OCI-LY3 (cell line): ENCODE measurements around the gene CHMP3.

Experiments used
- EZH2phosphoT487 ChIP-seq: fragments of 200-600 bp; shearing (Covaris generic); IDR thresholded peaks from 2 replicates; pipeline ENCODE4 v1.6.1; 2018; ENCODE audit warnings: antibody characterized with exemption, mixed run types, low read depth
- TF ChIP-seq, protein P1 (sequence below): fragments of 200-600, 300-600 bp; sonication (generic); IDR thresholded peaks from 2 replicates; pipeline ENCODE4 v1.5.1; 2014; ENCODE audit warnings: antibody characterized with exemption, low read length, low read depth

DNA sequence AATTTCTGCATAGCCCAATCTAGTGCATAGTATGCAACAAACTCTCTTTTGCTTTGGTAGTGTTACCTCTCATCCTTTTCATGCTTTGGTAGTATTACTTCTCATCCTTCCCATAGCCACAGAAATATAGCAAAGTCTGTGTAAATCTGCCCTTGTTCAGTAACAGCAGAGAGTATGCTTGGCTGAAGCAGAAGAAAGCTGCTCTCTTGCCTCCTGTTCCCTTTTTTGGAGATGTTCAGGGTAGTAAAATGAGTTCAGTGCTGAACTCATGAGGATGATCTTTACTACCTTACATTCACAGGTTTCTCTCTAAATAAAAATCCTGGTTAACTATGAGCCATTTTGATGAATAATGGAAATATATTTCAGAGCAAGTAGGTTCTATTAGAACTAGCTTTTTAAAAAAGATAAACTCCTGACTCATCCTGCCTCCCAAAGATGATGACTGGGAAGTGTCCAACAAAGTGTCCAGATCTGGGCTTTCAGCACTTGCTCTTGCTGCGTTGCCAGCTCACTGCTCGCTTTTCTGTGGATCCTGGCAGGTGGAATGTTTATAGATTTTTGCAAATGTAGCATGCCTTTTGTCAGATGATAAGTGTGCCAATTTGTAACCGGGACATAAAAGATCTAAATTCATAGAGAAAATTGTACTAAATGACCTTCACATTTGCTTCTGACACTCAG, 29.4 kb upstream of the CHMP3 start:
- TF ChIP-seq, protein P1, sequence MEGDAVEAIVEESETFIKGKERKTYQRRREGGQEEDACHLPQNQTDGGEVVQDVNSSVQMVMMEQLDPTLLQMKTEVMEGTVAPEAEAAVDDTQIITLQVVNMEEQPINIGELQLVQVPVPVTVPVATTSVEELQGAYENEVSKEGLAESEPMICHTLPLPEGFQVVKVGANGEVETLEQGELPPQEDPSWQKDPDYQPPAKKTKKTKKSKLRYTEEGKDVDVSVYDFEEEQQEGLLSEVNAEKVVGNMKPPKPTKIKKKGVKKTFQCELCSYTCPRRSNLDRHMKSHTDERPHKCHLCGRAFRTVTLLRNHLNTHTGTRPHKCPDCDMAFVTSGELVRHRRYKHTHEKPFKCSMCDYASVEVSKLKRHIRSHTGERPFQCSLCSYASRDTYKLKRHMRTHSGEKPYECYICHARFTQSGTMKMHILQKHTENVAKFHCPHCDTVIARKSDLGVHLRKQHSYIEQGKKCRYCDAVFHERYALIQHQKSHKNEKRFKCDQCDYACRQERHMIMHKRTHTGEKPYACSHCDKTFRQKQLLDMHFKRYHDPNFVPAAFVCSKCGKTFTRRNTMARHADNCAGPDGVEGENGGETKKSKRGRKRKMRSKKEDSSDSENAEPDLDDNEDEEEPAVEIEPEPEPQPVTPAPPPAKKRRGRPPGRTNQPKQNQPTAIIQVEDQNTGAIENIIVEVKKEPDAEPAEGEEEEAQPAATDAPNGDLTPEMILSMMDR = no peak
- no peak for TF ChIP-seq EZH2phosphoT487
